Fibroblast of lung (primary cell): ENCODE results near the gene LRRC39. TPM values are rescaled to one million over a fixed set of nuclear protein-coding genes. Genes with fewer than 3 reads are reported as not detected.

Experiments used
- DNase-seq, 2 donors: peaks; one replicate each; pipeline versions ENCODE4 v3.0.0 to v3.0.0-alpha.2; 2010; ENCODE audit warnings: low read depth in 2 of 2
- H2AFZ ChIP-seq: 2 replicates; pipeline ENCODE4 v1.5.1; 2012; ENCODE audit warnings: low read length, control low read depth, inconsistent platforms
- H3K27ac ChIP-seq: 2 replicates; pipeline ENCODE4 v1.5.1; 2011; ENCODE audit warnings: low read length, control low read depth; ENCODE audit not compliant: insufficient read depth
- H3K27me3 ChIP-seq: 2 replicates; pipeline ENCODE4 v1.5.1; 2011; ENCODE audit warnings: mild to moderate bottlenecking, low read length; ENCODE audit not compliant: control insufficient read depth, insufficient read depth
- H3K36me3 ChIP-seq: 2 replicates; pipeline ENCODE4 v1.5.1; 2011; ENCODE audit warnings: low read length; ENCODE audit not compliant: control insufficient read depth, insufficient read depth
- H3K4me1 ChIP-seq: 2 replicates; pipeline ENCODE4 v1.5.1; 2011; ENCODE audit warnings: low read length; ENCODE audit not compliant: control insufficient read depth, insufficient read depth; ENCODE audit errors: extremely low read depth
- H3K4me2 ChIP-seq: 2 replicates; pipeline ENCODE4 v1.5.1; 2011; ENCODE audit warnings: low read length, control low read depth; ENCODE audit not compliant: insufficient read depth; ENCODE audit errors: extremely low read depth
- H3K4me3 ChIP-seq, 4 experiments: fragments of 200-600 bp in 1 of 4; sonication (generic) in 1 of 4; replicated peaks in 1 of 4; 2 replicates each; pipeline ENCODE4 v1.5.1; 2011 to 2016; ENCODE audit warnings: low read length in 4 of 4, low read depth in 3 of 4, mild to moderate bottlenecking in 3 of 4, control low read depth in 2 of 4, inconsistent platforms in 1 of 4, mixed read lengths in 1 of 4; ENCODE audit not compliant: insufficient read depth in 1 of 4; ENCODE audit errors: control extremely low read depth in 1 of 4
- H3K79me2 ChIP-seq: 2 replicates; pipeline ENCODE4 v1.5.1; 2012; ENCODE audit warnings: mild to moderate bottlenecking, low read length, inconsistent platforms; ENCODE audit not compliant: control insufficient read depth, insufficient read depth
- H3K9ac ChIP-seq: 2 replicates; pipeline ENCODE4 v1.5.1; 2011; ENCODE audit warnings: mild to moderate bottlenecking, low read length, control low read depth; ENCODE audit not compliant: insufficient read depth
- H3K9me3 ChIP-seq: 2 replicates; pipeline ENCODE4 v1.5.1; 2012; ENCODE audit warnings: low read depth, low read length; ENCODE audit not compliant: control insufficient read depth, insufficient read depth
- H4K20me1 ChIP-seq: 2 replicates; pipeline ENCODE4 v1.5.1; 2011; ENCODE audit warnings: low read length; ENCODE audit not compliant: control insufficient read depth, insufficient read depth; ENCODE audit errors: extremely low read depth
- EZH2 ChIP-seq: IDR thresholded peaks from 2 replicates; pipeline ENCODE4 v1.5.1; 2012; ENCODE audit warnings: low read length, control low read depth, mild to moderate bottlenecking; ENCODE audit errors: missing control alignments
- polyA plus RNA-seq, 2 donors: library from polyadenylated mRNA; depleted of rRNA in 1 of 2; stranded (reverse) in 1 of 2; unstranded in 1 of 2; fragments of >200 nt; gene quantifications; 2 replicates each; pipeline ENCODE4 v1.2.1, GENCODE V29; 2011 to 2012; ENCODE audit warnings: missing spikeins in 1 of 2
- total RNA-seq: library from RNA; depleted of rRNA; stranded (reverse); fragments of >200 nt; gene quantifications from 2 replicates; pipeline ENCODE4 v1.2.1, GENCODE V29; 2014
- TF ChIP-seq, protein P1 (sequence below), 2 donors: IDR thresholded peaks in 1 of 2; conservative IDR thresholded peaks in 1 of 2; 1 replicate in 1 of 2; 2 replicates in 1 of 2; pipeline ENCODE4 v1.5.1; 2011 to 2012; ENCODE audit warnings: low read length in 2 of 2, control low read depth in 1 of 2, inconsistent platforms in 1 of 2, low read depth in 1 of 2, mild to moderate bottlenecking in 1 of 2

Gene LRRC39
- total and polyA plus RNA-seq, 2 donors (not counting 1 experiment from before 2014, with no cell fraction given): 0.50 to 0.64 TPM

DNA sequence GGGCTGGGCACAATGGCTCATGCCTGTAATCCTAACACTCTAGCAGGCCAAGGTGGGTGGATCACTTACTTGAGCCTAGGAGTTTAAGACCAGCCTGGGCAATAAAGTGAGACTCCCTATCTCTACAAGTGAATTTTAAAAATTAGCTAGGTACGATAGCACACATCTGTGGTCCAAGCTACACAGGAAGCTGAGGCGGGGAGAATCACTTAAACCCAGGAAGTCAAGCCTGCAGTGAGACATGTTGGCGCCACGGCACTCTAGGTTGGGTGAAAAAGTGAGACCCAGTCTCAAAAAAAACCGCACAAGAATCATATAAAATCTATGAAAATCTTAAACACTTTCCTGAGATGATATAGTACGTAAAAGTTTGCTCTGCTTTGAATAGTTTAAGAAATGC is 41.4 kb upstream of the LRRC39 start:
- peaks cover 5% of the 10 kb centered on the region for H3K36me3 ChIP-seq
- no peaks in the 10 kb centered on the region for H3K9me3 ChIP-seq
- TF ChIP-seq, protein P1, sequence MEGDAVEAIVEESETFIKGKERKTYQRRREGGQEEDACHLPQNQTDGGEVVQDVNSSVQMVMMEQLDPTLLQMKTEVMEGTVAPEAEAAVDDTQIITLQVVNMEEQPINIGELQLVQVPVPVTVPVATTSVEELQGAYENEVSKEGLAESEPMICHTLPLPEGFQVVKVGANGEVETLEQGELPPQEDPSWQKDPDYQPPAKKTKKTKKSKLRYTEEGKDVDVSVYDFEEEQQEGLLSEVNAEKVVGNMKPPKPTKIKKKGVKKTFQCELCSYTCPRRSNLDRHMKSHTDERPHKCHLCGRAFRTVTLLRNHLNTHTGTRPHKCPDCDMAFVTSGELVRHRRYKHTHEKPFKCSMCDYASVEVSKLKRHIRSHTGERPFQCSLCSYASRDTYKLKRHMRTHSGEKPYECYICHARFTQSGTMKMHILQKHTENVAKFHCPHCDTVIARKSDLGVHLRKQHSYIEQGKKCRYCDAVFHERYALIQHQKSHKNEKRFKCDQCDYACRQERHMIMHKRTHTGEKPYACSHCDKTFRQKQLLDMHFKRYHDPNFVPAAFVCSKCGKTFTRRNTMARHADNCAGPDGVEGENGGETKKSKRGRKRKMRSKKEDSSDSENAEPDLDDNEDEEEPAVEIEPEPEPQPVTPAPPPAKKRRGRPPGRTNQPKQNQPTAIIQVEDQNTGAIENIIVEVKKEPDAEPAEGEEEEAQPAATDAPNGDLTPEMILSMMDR (conservative IDR thresholded peaks at IDR 0.05 in 1 of 2, IDR thresholded peaks at IDR 0.05 in 1 of 2; ENCODE audit: low read depth in 1 of 2, low read length in 2 of 2): no peak
- no peak for TF ChIP-seq EZH2
- no peaks in the 10 kb centered on the region for H3K4me1 ChIP-seq
- H3K9ac ChIP-seq: no peak overlapping the region
- DNase-seq: no peak
- no peak overlapping the region for H3K4me2 ChIP-seq
- no peaks in the 10 kb centered on the region for H3K79me2 ChIP-seq
- no peaks in the 10 kb centered on the region for H3K27me3 ChIP-seq
- H2AFZ ChIP-seq: no peak overlapping the region
- H3K27ac ChIP-seq: no peak overlapping the region
- H4K20me1 ChIP-seq: no peaks in the 10 kb centered on the region
- no peak overlapping the region for H3K4me3 ChIP-seq

DNA sequence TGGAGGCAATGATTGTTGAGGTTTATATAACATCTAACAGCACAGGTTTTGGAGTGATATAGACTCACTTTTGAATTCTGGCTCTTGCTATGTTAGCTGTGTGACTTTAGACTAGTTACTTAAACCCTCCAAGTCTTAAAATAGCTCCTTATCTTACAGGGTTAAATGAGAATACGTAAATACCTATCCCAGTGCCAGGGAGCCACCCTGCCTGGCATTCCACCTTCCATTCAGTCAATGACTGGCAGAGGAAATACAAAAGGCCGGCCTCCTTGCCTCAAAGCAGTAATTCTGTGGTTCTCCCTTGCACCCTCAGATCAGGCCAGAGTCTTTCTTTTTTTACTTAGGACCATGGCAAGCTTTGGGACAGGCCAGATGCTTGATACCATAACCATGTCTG is 39.8 kb upstream of the LRRC39 start:
- Histone ChIP-seq H3K36me3 (peaks cover 5% of the 10 kb centered on the region), H3K4me3 (no peak overlapping the region), H2AFZ (no peak overlapping the region), H4K20me1 (no peaks in the 10 kb centered on the region), H3K4me2 (no peak overlapping the region), H3K27me3 (no peaks in the 10 kb centered on the region), H3K9ac (no peak overlapping the region), H3K27ac (no peak overlapping the region), H3K4me1 (no peaks in the 10 kb centered on the region), H3K9me3 (no peaks in the 10 kb centered on the region), H3K79me2 (no peaks in the 10 kb centered on the region)
- DNase-seq: no peak
- TF ChIP-seq, protein P1 (conservative IDR thresholded peaks at IDR 0.05 in 1 of 2, IDR thresholded peaks at IDR 0.05 in 1 of 2; ENCODE audit: low read depth in 1 of 2, low read length in 2 of 2): no peak
- TF ChIP-seq EZH2: no peak

DNA sequence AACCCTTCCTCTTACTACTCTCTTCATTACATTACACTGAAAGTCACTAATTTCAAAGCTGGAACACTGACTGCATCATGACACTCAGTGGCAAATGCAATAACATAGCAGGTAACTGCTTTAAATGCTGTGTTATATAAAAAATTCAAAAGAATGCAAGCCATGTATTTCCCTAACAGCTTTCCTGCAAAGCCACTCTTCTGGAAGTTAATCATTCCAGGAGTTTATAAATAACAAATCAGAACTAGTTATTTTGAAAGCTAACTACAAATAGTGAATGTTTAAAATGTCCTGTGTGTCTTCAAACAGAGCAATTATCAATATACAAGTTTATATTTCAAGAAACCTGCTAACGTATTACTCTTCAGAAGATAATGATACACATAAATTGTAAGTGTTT is 37.0 kb upstream of the LRRC39 start:
- Histone ChIP-seq H3K27me3 (no peaks in the 10 kb centered on the region), H3K36me3 (peaks cover 5% of the 10 kb centered on the region), H3K4me2 (no peak overlapping the region), H3K9ac (no peak overlapping the region), H3K4me1 (no peaks in the 10 kb centered on the region), H3K4me3 (no peak overlapping the region), H4K20me1 (no peaks in the 10 kb centered on the region), H2AFZ (no peak overlapping the region), H3K79me2 (no peaks in the 10 kb centered on the region), H3K9me3 (no peaks in the 10 kb centered on the region), H3K27ac (no peak overlapping the region)
- TF ChIP-seq EZH2: no peak
- TF ChIP-seq, protein P1 (conservative IDR thresholded peaks at IDR 0.05 in 1 of 2, IDR thresholded peaks at IDR 0.05 in 1 of 2; ENCODE audit: low read depth in 1 of 2, low read length in 2 of 2): no peak
- no peak for DNase-seq
